Ascending aorta (tissue), 2 donors: ENCODE measurements around the gene SIGLEC5. TPM values are rescaled to one million over a fixed set of nuclear protein-coding genes. Genes with fewer than 3 reads are reported as not detected.
A peak's percentile ranks its signal among the peaks of the same experiment; 100 is the strongest.

Experiments used
- DNase-seq, 2 donors: peaks; one replicate each; pipeline ENCODE4 v3.0.0-alpha.2; 2019; ENCODE audit warnings: low spot score in 2 of 2
- H3K27ac ChIP-seq, 2 donors: fragments of 200-600 bp; sonication (generic); one replicate each; pipeline ENCODE4 v1.5.1; 2016 to 2017; ENCODE audit warnings: mild to moderate bottlenecking in 1 of 2
- H3K27me3 ChIP-seq: fragments of 200-600 bp; sonication (generic); one replicate; pipeline ENCODE4 v1.5.1; 2017
- H3K36me3 ChIP-seq, 2 donors: fragments of 200-600 bp; sonication (generic); one replicate each; pipeline ENCODE4 v1.5.1; 2016
- H3K4me1 ChIP-seq, 2 donors: fragments of 200-600 bp; sonication (generic); one replicate each; pipeline ENCODE4 v1.5.1; 2016 to 2017; ENCODE audit warnings: mild to moderate bottlenecking in 1 of 2
- H3K4me3 ChIP-seq, 2 donors: fragments of 200-600 bp; sonication (generic); one replicate each; pipeline ENCODE4 v1.5.1; 2016 to 2017; ENCODE audit warnings: mild to moderate bottlenecking in 1 of 2
- H3K9me3 ChIP-seq, 2 donors: fragments of 200-600 bp; sonication (generic); one replicate each; pipeline ENCODE4 v1.5.1; 2016
- CTCF ChIP-seq, 3 experiments: fragments of 200-600 bp in 2 of 3; fragments of 450-650 bp in 1 of 3; sonication (generic) in 2 of 3; IDR thresholded peaks; one replicate each; pipeline ENCODE4 v1.5.1; 2016 to 2019; ENCODE audit warnings: antibody characterized with exemption in 3 of 3, mild to moderate bottlenecking in 1 of 3, moderate library complexity in 1 of 3
- intact Hi-C: fragments of 100-400 bp; cut with DNase I; formaldehyde crosslinking; loops from one replicate; pipeline ENCODE4 v1.15.1; 2023
- total RNA-seq: library from RNA; depleted of rRNA; stranded (reverse); fragments of >200 nt; gene quantifications from one replicate; pipeline ENCODE4 v1.1.0, GENCODE V29; 2016

The SIGLEC5 gene
- total RNA-seq, 1 donor from 2014 or later = not detected

GRCh38 chr19:51595190-51596175, 34.7 kb downstream of the SIGLEC5 start:
- Histone ChIP-seq H3K9me3 (no peaks in the 10 kb centered on the region), H3K27me3 (no peaks in the 10 kb centered on the region), H3K27ac (no peak overlapping the region), H3K4me1 (peaks cover 10 to 11% of the 10 kb centered on the region in 2 donors), H3K36me3 (no peaks in the 10 kb centered on the region), H3K4me3 (peak overlapping the region in 1 of 2 donors; percentile 84)
- intact Hi-C loops = loop anchor here (2.0 to 10.0 kb wide), 4 partner anchors 61 to 791 kb away; partner anchors contain the start of genes CLDND2 and ETFB
- no peak for DNase-seq
- no peak for TF ChIP-seq CTCF (IDR thresholded peaks at IDR 0.05)

DNA sequence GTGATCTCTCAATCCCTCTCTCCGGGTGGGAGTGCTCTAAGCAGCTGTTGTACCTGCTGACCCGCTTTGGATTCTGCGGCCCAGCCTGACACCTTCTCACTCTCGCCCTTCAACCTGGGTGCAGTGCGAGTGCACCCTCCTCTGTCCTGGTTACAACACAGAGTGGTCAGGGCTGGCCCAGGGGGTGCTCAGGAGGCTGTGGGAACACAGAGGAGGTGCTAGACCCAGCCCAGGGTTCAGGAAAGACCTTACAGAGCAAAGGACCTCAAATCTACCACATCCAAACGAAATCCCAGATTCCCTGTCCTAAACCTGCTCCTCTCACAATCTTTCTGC, 35.5 kb downstream of the SIGLEC5 start:
- H3K27ac ChIP-seq = peak overlapping the region in 1 of 2 donors; percentile 58
- no peaks in the 10 kb centered on the region for H3K36me3 ChIP-seq
- DNase-seq = no peak
- TF ChIP-seq CTCF (IDR thresholded peaks at IDR 0.05) = no peak
- H3K9me3 ChIP-seq = peaks cover 0 to 2% of the 10 kb centered on the region in 2 donors
- H3K27me3 ChIP-seq = no peaks in the 10 kb centered on the region
- intact Hi-C loops = loop anchor here (1.0 to 10.0 kb wide), 6 partner anchors 23 to 790 kb away; partner anchors contain the start of genes CLDND2, CTU1, ETFB and ZNF175
- peaks cover 10 to 11% of the 10 kb centered on the region in 2 donors for H3K4me1 ChIP-seq
- peak overlapping the region; percentile 71 to 84 for H3K4me3 ChIP-seq

GRCh38 chr19:51593969-51594773, 36.0 kb downstream of the SIGLEC5 start:
- peaks cover 10 to 11% of the 10 kb centered on the region in 2 donors for H3K4me1 ChIP-seq
- DNase-seq = peak; percentile 91 to 99
- H3K36me3 ChIP-seq = no peaks in the 10 kb centered on the region
- peak overlapping the region; percentile 71 to 84 for H3K4me3 ChIP-seq
- peak overlapping the region in 1 of 2 donors; percentile 58 for H3K27ac ChIP-seq
- intact Hi-C loops = loop anchor here (1.0 to 10.0 kb wide), 6 partner anchors 23 to 789 kb away; partner anchors contain the start of genes CLDND2, CTU1, ETFB and ZNF175
- peaks cover 0 to 8% of the 10 kb centered on the region in 2 donors for H3K9me3 ChIP-seq
- H3K27me3 ChIP-seq = no peaks in the 10 kb centered on the region
- TF ChIP-seq CTCF (IDR thresholded peaks at IDR 0.05) = no peak

DNA sequence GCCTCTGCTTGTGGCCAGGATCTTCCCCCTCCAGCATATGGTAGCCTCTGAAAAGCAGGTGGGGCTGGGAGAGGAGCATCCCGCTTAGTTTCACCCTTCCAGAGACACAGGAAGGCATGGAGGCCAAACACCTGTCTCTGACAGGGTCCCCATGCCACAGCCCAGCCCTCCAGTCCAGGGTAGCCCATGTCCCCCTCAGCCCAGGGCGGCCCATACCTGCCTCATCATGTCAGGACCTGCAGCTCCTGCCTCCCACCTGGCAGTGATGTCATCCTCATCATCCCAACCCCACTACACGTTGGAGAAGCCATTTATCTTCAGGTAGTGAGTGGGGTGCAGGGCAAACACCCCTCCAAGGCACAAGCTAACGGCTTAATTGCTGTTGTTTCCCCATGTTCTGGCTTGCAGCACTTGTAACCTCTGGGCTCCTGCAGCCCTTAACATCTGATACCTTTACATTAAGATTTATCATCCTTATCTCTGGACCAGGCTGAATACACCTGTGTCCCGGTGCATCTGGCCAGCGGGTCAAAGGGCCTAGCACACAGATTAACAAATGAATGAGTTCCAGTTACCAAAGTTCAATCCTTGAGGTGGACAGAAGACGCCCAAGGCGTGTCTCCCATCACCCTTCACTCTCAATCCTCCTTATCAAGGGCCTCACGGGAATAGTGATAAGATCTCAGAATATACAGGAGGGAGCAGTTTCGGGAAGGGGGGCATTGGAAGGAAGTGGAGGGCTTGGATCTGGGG, 36.9 kb downstream of the SIGLEC5 start:
- H3K27ac ChIP-seq = no peak overlapping the region
- no peak for TF ChIP-seq CTCF (IDR thresholded peaks at IDR 0.05)
- intact Hi-C loops = loop anchor here (10.0 kb wide), 2 partner anchors 229 to 789 kb away; partner anchors contain the start of genes CLDND2 and ETFB
- H3K27me3 ChIP-seq = no peaks in the 10 kb centered on the region
- no peaks in the 10 kb centered on the region for H3K36me3 ChIP-seq
- DNase-seq = no peak
- H3K4me1 ChIP-seq = peaks cover 10 to 11% of the 10 kb centered on the region in 2 donors
- peak overlapping the region; percentile 71 to 84 for H3K4me3 ChIP-seq
- H3K9me3 ChIP-seq = peaks cover 0 to 12% of the 10 kb centered on the region in 2 donors

DNA sequence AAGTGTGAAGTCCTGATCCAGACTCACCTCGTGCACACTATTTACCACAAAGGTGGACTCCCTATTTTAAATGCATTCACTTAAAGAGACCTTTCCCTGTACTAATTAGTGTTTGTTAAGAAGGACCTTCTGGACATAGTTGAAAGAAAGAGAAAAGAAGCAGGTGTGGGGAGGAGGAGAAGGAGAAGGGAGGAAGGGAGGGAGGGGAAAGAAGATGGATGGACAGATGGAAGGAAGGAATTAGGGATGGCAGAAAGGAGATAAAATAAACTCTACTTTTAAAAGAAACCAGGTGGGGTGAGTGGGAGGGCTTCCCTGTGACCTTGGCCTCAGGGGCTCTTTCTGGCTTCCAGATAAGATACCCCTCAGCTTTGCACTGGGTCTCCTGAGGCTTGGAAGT, 37.7 kb downstream of the SIGLEC5 start:
- Histone ChIP-seq H3K9me3 (peaks cover 6 to 20% of the 10 kb centered on the region in 2 donors), H3K4me3 (no peak overlapping the region), H3K4me1 (peaks cover 10 to 11% of the 10 kb centered on the region in 2 donors), H3K27me3 (no peaks in the 10 kb centered on the region), H3K36me3 (peaks cover 1 to 4% of the 10 kb centered on the region in 2 donors), H3K27ac (no peak overlapping the region)
- no peak for TF ChIP-seq CTCF (IDR thresholded peaks at IDR 0.05)
- intact Hi-C loops = loop anchor here (10.0 kb wide), 2 partner anchors 228 to 788 kb away; partner anchors contain the start of genes CLDND2 and ETFB
- no peak for DNase-seq
